H1 (cell line): ENCODE measurements around the gene PTPN7.

Source experiments
- CHD2 ChIP-seq: IDR thresholded peaks from 2 replicates; pipeline ENCODE4 v1.6.1; 2012; ENCODE audit warnings: low read length, improper control_type of control experiment
- CTCF ChIP-seq, 3 experiments: IDR thresholded peaks; 1 replicate in 2 of 3; 2 replicates in 1 of 3; pipeline versions ENCODE4 v1.5.1 to v1.6.1; 2011; ENCODE audit warnings: low read length in 3 of 3, mild to moderate bottlenecking in 3 of 3, inconsistent platforms in 2 of 3, low read depth in 1 of 3, moderate library complexity in 1 of 3; ENCODE audit not compliant: insufficient read depth in 1 of 3; ENCODE audit errors: control extremely low read depth in 1 of 3
- EP300 ChIP-seq, 2 experiments: IDR thresholded peaks; 1 replicate in 1 of 2; 2 replicates in 1 of 2; pipeline ENCODE4 v1.6.1; 2011 to 2012; ENCODE audit warnings: low read depth in 2 of 2, low read length in 2 of 2, mild to moderate bottlenecking in 2 of 2, borderline replicate concordance in 1 of 2, inconsistent platforms in 1 of 2, moderate library complexity in 1 of 2
- EZH2 ChIP-seq: fragments of 200-600 bp; sonication (generic); IDR thresholded peaks from 2 replicates; pipeline ENCODE4 v1.7.1; 2012; ENCODE audit warnings: low read depth, mild to moderate bottlenecking, moderate library complexity, low read length, inconsistent platforms; ENCODE audit not compliant: severe bottlenecking
- SIN3A ChIP-seq, 2 experiments: IDR thresholded peaks in 1 of 2; conservative IDR thresholded peaks in 1 of 2; 2 replicates each; pipeline ENCODE4 v1.6.1; 2011 to 2012; ENCODE audit warnings: low read length in 2 of 2, improper control_type of control experiment in 1 of 2, low read depth in 1 of 2, mild to moderate bottlenecking in 1 of 2

GRCh38 chr1:202168861-202169260 is 8.5 kb upstream of the PTPN7 start:
- TF ChIP-seq EP300 (IDR thresholded peaks at IDR 0.05; ENCODE audit: borderline replicate concordance in 1 of 2, low read depth in 2 of 2, low read length in 2 of 2) (no peak), CTCF (IDR thresholded peaks at IDR 0.05; ENCODE audit: control extremely low read depth in 1 of 3, insufficient read depth in 1 of 3, low read depth in 1 of 3, low read length in 3 of 3) (no peak), EZH2 (no peak), SIN3A (conservative IDR thresholded peaks at IDR 0.05 in 1 of 2, IDR thresholded peaks at IDR 0.05 in 1 of 2; ENCODE audit: low read depth in 1 of 2, low read length in 2 of 2) (no peak), CHD2 (no peak)
